ENCODE results near the gene NUDT4B.
"Not testable (repeated sequence)": the region's sequence is repeated elsewhere in the genome, so short reads cannot be mapped to it uniquely, and the experiment has no call there.

NUDT4B gene

GRCh38 chr1:148738667-148739066 lies 9.9 kb upstream of the NUDT4B start:
- not testable (repeated sequence) for DNase-seq (ENCODE audit: low spot score)

- DNase-seq (ENCODE audit: low spot score) = not testable (repeated sequence)
Measured at GRCh38 chr1:148743200-148743599, 5.4 kb upstream of the NUDT4B start.

- DNase-seq (ENCODE audit: low spot score) = not testable (repeated sequence)
Measured at GRCh38 chr1:148743726-148744720, 4.6 kb upstream of the NUDT4B start.

- not testable (repeated sequence) for DNase-seq (ENCODE audit: low spot score)
Measured at GRCh38 chr1:148749335-148749681, 734 bp downstream of the NUDT4B start.

- not testable (repeated sequence) for DNase-seq (ENCODE audit: low spot score)
Measured at GRCh38 chr1:148756231-148756630, 7.7 kb downstream of the NUDT4B start.

- DNase-seq (ENCODE audit: low spot score) = not testable (repeated sequence)
Measured at GRCh38 chr1:148757446-148757845, 8.9 kb downstream of the NUDT4B start.

GRCh38 chr1:148758412-148758811 lies 9.8 kb downstream of the NUDT4B start:
- DNase-seq (ENCODE audit: low spot score) = not testable (repeated sequence)

GRCh38 chr1:148758925-148759324 lies 10.4 kb downstream of the NUDT4B start:
- not testable (repeated sequence) for DNase-seq (ENCODE audit: low spot score)

GRCh38 chr1:148759749-148760148 lies 11.2 kb downstream of the NUDT4B start:
- not testable (repeated sequence) for DNase-seq (ENCODE audit: low spot score)

- not testable (repeated sequence) for DNase-seq (ENCODE audit: low spot score)
Measured at GRCh38 chr1:148760206-148760605, 11.6 kb downstream of the NUDT4B start.

GRCh38 chr1:148761360-148761759 lies 12.8 kb downstream of the NUDT4B start:
- DNase-seq (ENCODE audit: low spot score) = not testable (repeated sequence)

GRCh38 chr1:148765238-148766019 lies 16.9 kb downstream of the NUDT4B start:
- DNase-seq (ENCODE audit: low spot score) = not testable (repeated sequence)

GRCh38 chr1:148768541-148768940 lies 20.0 kb downstream of the NUDT4B start:
- DNase-seq (ENCODE audit: low spot score) = not testable (repeated sequence)

GRCh38 chr1:148769495-148769894 lies 20.9 kb downstream of the NUDT4B start:
- DNase-seq (ENCODE audit: low spot score) = not testable (repeated sequence)

GRCh38 chr1:148773690-148774089 lies 25.1 kb downstream of the NUDT4B start:
- not testable (repeated sequence) for DNase-seq (ENCODE audit: low spot score)

GRCh38 chr1:148774102-148774501 lies 25.5 kb downstream of the NUDT4B start:
- DNase-seq (ENCODE audit: low spot score) = not testable (repeated sequence)

- DNase-seq (ENCODE audit: low spot score) = not testable (repeated sequence)
Measured at GRCh38 chr1:148775263-148775662, 26.7 kb downstream of the NUDT4B start.

- not testable (repeated sequence) for DNase-seq (ENCODE audit: low spot score)
Measured at GRCh38 chr1:148777649-148778048, 29.1 kb downstream of the NUDT4B start.

GRCh38 chr1:148780404-148780803 lies 31.8 kb downstream of the NUDT4B start:
- not testable (repeated sequence) for DNase-seq (ENCODE audit: low spot score)

GRCh38 chr1:148791543-148792099 lies 43.0 kb downstream of the NUDT4B start:
- DNase-seq (ENCODE audit: low spot score) = not testable (repeated sequence)

- DNase-seq (ENCODE audit: low spot score) = not testable (repeated sequence)
Measured at GRCh38 chr1:148793762-148794332, 45.3 kb downstream of the NUDT4B start.
